K562 (cell line): ENCODE data around the gene TSHR. TPM values are rescaled to one million over a fixed set of nuclear protein-coding genes. Genes with fewer than 3 reads are reported as not detected.

ENCODE experiments used
- ATAC-seq: fragments of 200-7000 bp; cut with Tn5 transposase; 3 replicates; pipeline ENCODE4 v1.9.1; 2020; ENCODE audit warnings: moderate library complexity
- BruUV-seq: library from RNA; stranded (reverse); fragments of 400-500 nt; replicated peaks from 2 replicates; lab custom pipeline; 2021; lab: Mats Ljungman, UMichigan
- CTCF ChIA-PET: fragments of 300-600 bp; formaldehyde crosslinking; extraction: SDS; loops from one replicate; lab custom pipeline; 2021; ENCODE audit warnings: low intra/inter-chr PET ratio; lab: Yijun Ruan, JAX
- POLR2A ChIA-PET: fragments of 300-600, 350-650 bp; sonication (Branson Sonifier 250); formaldehyde crosslinking; extraction: SDS; loops from one replicate; lab custom pipeline; 2021; ENCODE audit warnings: antibody characterized with exemption, inconsistent platforms; lab: Yijun Ruan, JAX
- DNase-seq, 4 experiments: peaks; one replicate each; pipeline versions ENCODE4 v3.0.0 to v3.0.0-alpha.2; 2011 to 2018; ENCODE audit warnings: low spot score in 3 of 4, mixed read lengths in 3 of 4; ENCODE audit errors: extremely low read depth in 1 of 4
- FAIRE-seq: peaks from 2 replicates; lab custom pipeline; 2011; peaks lifted over from hg19 to GRCh38; lab: Jason Lieb, UNC
- H2AFZ ChIP-seq: 2 replicates; pipeline ENCODE4 v1.6.0; 2011; ENCODE audit warnings: low read depth, low read length, control low read depth, inconsistent platforms
- H3K27ac ChIP-seq: fragments of 200-600 bp; 3 replicates; pipeline ENCODE4 v1.8.0; 2011; ENCODE audit warnings: low read depth, mild to moderate bottlenecking, control low read depth, inconsistent platforms, low read length, moderate library complexity, mixed read lengths; ENCODE audit errors: extremely low read depth
- H3K27me3 ChIP-seq, 2 experiments: fragments of 300-600 bp in 1 of 2; 2 replicates in 1 of 2; 3 replicates in 1 of 2; pipeline versions ENCODE4 v1.6.0 to v1.8.0; 2011; ENCODE audit warnings: inconsistent platforms in 2 of 2, low read length in 2 of 2, mild to moderate bottlenecking in 1 of 2, mixed read lengths in 1 of 2, moderate library complexity in 1 of 2; ENCODE audit not compliant: control insufficient read depth in 2 of 2, insufficient read depth in 2 of 2
- H3K36me3 ChIP-seq: fragments of 300-600 bp; 3 replicates; pipeline ENCODE4 v1.8.0; 2011; ENCODE audit warnings: mild to moderate bottlenecking, low read length, inconsistent platforms; ENCODE audit not compliant: control insufficient read depth, insufficient read depth
- H3K4me1 ChIP-seq, 2 experiments: fragments of 200-600 bp in 1 of 2; replicated peaks in 1 of 2; 2 replicates in 1 of 2; 3 replicates in 1 of 2; pipeline versions ENCODE4 v1.5.1 to v1.8.0; 2011; ENCODE audit warnings: inconsistent platforms in 2 of 2, low read length in 2 of 2, mild to moderate bottlenecking in 1 of 2, mixed read lengths in 1 of 2, moderate library complexity in 1 of 2; ENCODE audit not compliant: control insufficient read depth in 2 of 2, insufficient read depth in 2 of 2
- H3K4me2 ChIP-seq: 2 replicates; pipeline ENCODE4 v1.6.1; 2011; ENCODE audit warnings: low read length, control low read depth, inconsistent platforms, mixed read lengths; ENCODE audit not compliant: insufficient read depth
- H3K4me3 ChIP-seq: fragments of 200-600 bp; sonication (generic), shearing (Covaris generic); 2 replicates; pipeline ENCODE4 v1.5.1; 2016; ENCODE audit warnings: control low read depth, inconsistent platforms
- H3K79me2 ChIP-seq: fragments of 200-600 bp; 3 replicates; pipeline ENCODE4 v1.8.0; 2011; ENCODE audit warnings: low read length, inconsistent platforms; ENCODE audit not compliant: control insufficient read depth, insufficient read depth
- H3K9ac ChIP-seq, 2 experiments: 2 replicates each; pipeline versions ENCODE4 v1.6.0 to v1.6.1; 2011; ENCODE audit warnings: low read depth in 2 of 2, low read length in 2 of 2, control low read depth in 1 of 2, inconsistent platforms in 1 of 2, mild to moderate bottlenecking in 1 of 2, mixed read lengths in 1 of 2; ENCODE audit not compliant: insufficient read depth in 1 of 2
- H3K9me1 ChIP-seq: one replicate; pipeline ENCODE4 v1.6.0; 2011; ENCODE audit warnings: inconsistent platforms, mild to moderate bottlenecking, low read length, moderate library complexity; ENCODE audit not compliant: control insufficient read depth, insufficient read depth
- H3K9me3 ChIP-seq: replicated peaks from 2 replicates; pipeline ENCODE4 v1.5.1; 2011; ENCODE audit warnings: low read depth, low read length, inconsistent platforms; ENCODE audit not compliant: control insufficient read depth, insufficient read depth
- H4K20me1 ChIP-seq: replicated peaks from 2 replicates; pipeline ENCODE4 v1.6.1; 2011; ENCODE audit warnings: low read length, inconsistent platforms, mixed read lengths; ENCODE audit not compliant: control insufficient read depth, insufficient read depth
- C11orf30 ChIP-seq: fragments of 450-650 bp; IDR thresholded peaks from 2 replicates; pipeline ENCODE4 v1.6.1; 2016; ENCODE audit warnings: low read depth, mild to moderate bottlenecking
- CREB3 ChIP-seq: fragments of 450-650 bp; conservative IDR thresholded peaks from 2 replicates; pipeline ENCODE4 v1.6.1; 2016; ENCODE audit warnings: missing genetic modification characterization, low read depth, mild to moderate bottlenecking, missing compliant biosample characterization, moderate library complexity
- ELF1 ChIP-seq: fragments of 200-800 bp; sonication (Bioruptor generic); IDR thresholded peaks from 2 replicates; pipeline ENCODE4 v1.6.1; 2016; ENCODE audit warnings: missing genetic modification characterization, missing compliant biosample characterization
- EP400 ChIP-seq: fragments of 450-650 bp; IDR thresholded peaks from 2 replicates; pipeline ENCODE4 v1.6.1; 2017; ENCODE audit warnings: antibody characterized with exemption, mild to moderate bottlenecking, moderate library complexity
- FOXK2 ChIP-seq, 2 experiments: fragments of 450-650 bp; IDR thresholded peaks in 1 of 2; conservative IDR thresholded peaks in 1 of 2; 2 replicates each; pipeline ENCODE4 v1.6.1; 2016; ENCODE audit warnings: low read depth in 2 of 2, mild to moderate bottlenecking in 1 of 2
- HNRNPUL1 ChIP-seq: fragments of 200-400 bp; formaldehyde crosslinking; IDR thresholded peaks from 2 replicates; pipeline ENCODE4 v1.6.1; 2017; ENCODE audit warnings: low read length
- MYBL2 ChIP-seq, 2 experiments: fragments of 450-650 bp in 1 of 2; sonication (generic) in 1 of 2; formaldehyde crosslinking in 1 of 2; IDR thresholded peaks; 2 replicates each; pipeline versions ENCODE4 v1.6.1 to v1.8.1; 2017 to 2022; ENCODE audit warnings: borderline replicate concordance in 1 of 2, inconsistent platforms in 1 of 2, low read depth in 1 of 2, mild to moderate bottlenecking in 1 of 2, missing genetic modification reagents in 1 of 2, moderate library complexity in 1 of 2
- POLR2AphosphoS5 ChIP-seq: IDR thresholded peaks from 2 replicates; pipeline ENCODE4 v1.6.1; 2011; ENCODE audit warnings: mild to moderate bottlenecking, low read depth, low read length, moderate library complexity; ENCODE audit not compliant: control insufficient read depth, insufficient read depth
- THAP7 ChIP-seq: fragments of 250-450 bp; sonication (Bioruptor Pico); IDR thresholded peaks from 2 replicates; pipeline ENCODE4 v1.5.0; 2021
- ZC3H11A ChIP-seq: IDR thresholded peaks from 2 replicates; pipeline ENCODE4 v1.6.1; 2012; ENCODE audit warnings: low read depth, low read length, improper control_type of control experiment
- ZFP91 ChIP-seq: sonication (generic); formaldehyde crosslinking; IDR thresholded peaks from 2 replicates; pipeline ENCODE4 v1.8.0; 2022; ENCODE audit warnings: mild to moderate bottlenecking, missing genetic modification reagents
- ZMIZ1 ChIP-seq, 2 experiments: fragments of 150-350 bp in 1 of 2; IDR thresholded peaks; 2 replicates each; pipeline ENCODE4 v1.6.1; 2012 to 2016; ENCODE audit warnings: low read depth in 2 of 2, low read length in 2 of 2, mild to moderate bottlenecking in 1 of 2, moderate library complexity in 1 of 2
- ZNF431 ChIP-seq: sonication (generic); formaldehyde crosslinking; IDR thresholded peaks from 2 replicates; pipeline ENCODE4 v1.8.0; 2022; ENCODE audit warnings: mild to moderate bottlenecking, missing genetic modification reagents
- ZNF830 ChIP-seq: fragments of 250-450 bp; sonication (Bioruptor Pico); IDR thresholded peaks from 2 replicates; pipeline ENCODE4 v1.5.0; 2021; ENCODE audit warnings: mild to moderate bottlenecking
- WGBS: fragments of 100-300 bp; shearing (Covaris generic); methylation state at CpG from one replicate; pipeline ENCODE4 v1.1.6; 2016; ENCODE audit warnings: low coverage, mixed read lengths; ENCODE audit not compliant: insufficient coverage; ENCODE audit errors: missing lambda C conversion rate; 5-methylcytosine and 5-hydroxymethylcytosine counted together
- in situ Hi-C: fragments of 300-500 bp; cut with MboI; formaldehyde crosslinking; loops from 4 replicates; pipeline ENCODE4 v1.15.0; 2018; ENCODE audit warnings: inconsistent platforms, mixed read lengths
- intact Hi-C: fragments of 100-400 bp; cut with micrococcal nuclease; formaldehyde crosslinking; loops from 2 replicates; pipeline ENCODE4 v1.14.2; 2022
- polyA plus RNA-seq, 8 experiments: library from polyadenylated mRNA; depleted of rRNA in 4 of 8; stranded (reverse) in 5 of 8; unstranded in 3 of 8; fragments of >200 nt; fragmentation: Nextera tagmentation in 2 of 8; fragmentation: Illumina TruSeq in 1 of 8; extraction: Ambion mirVana in 2 of 8; extraction: Trizol in 1 of 8; gene quantifications; 2 replicates each; pipeline versions ENCODE4 v1.2.1 to v1.2.3, GENCODE V29; 2011 to 2014; ENCODE audit warnings: inconsistent platforms in 1 of 8, missing spikeins in 1 of 8
- total RNA-seq, 7 experiments: library from RNA; depleted of rRNA in 6 of 7; stranded (reverse); fragments of >200 nt in 6 of 7; fragmentation: Illumina TruSeq in 2 of 7; extraction: Trizol in 2 of 7; gene quantifications; 2 replicates each; pipeline versions ENCODE4 v1.2.1 to v1.2.3, GENCODE V29; 2011 to 2021; ENCODE audit warnings: low replicate concordance in 1 of 7

Gene TSHR
- total and polyA plus RNA-seq, 9 of the 15 experiments (the other 6 are each of a cell fraction or from before 2014, with no cell fraction given): 0.01 to 0.10 TPM; not detected in 7

GRCh38 chr14:81129242-81129641 is 173.8 kb downstream of the TSHR start:
- H3K27ac ChIP-seq: no peak overlapping the region
- H3K4me1 ChIP-seq: no peaks in the 10 kb centered on the region
- DNase-seq (no peak), ATAC-seq (no peak), FAIRE-seq (no peak)
- no peaks in the 10 kb centered on the region for H3K79me2 ChIP-seq
- no peaks in the 10 kb centered on the region for H3K9me1 ChIP-seq
- ChIA-PET CTCF (no interaction called here), POLR2A (no interaction called here)
- no peak overlapping the region for H3K4me2 ChIP-seq
- no TSS peak for BruUV-seq
- peaks cover 3% of the 10 kb centered on the region; the same call in 1 of the 2 replicates for H3K9me3 ChIP-seq
- H3K36me3 ChIP-seq: no peaks in the 10 kb centered on the region
- no peak overlapping the region for H3K4me3 ChIP-seq
- intact Hi-C loops: no loop called here
- H3K9ac ChIP-seq: no peak overlapping the region
- no peak overlapping the region for H2AFZ ChIP-seq
- 0% methylated on average over 1 of the region's 1 CpG for WGBS
- H3K27me3 ChIP-seq: no peaks in the 10 kb centered on the region
- H4K20me1 ChIP-seq: no peaks in the 10 kb centered on the region
- in situ Hi-C loops: no loop called here
- no peak for TF ChIP-seq HNRNPUL1
- TF ChIP-seq C11orf30: no peak
- no peak for TF ChIP-seq CREB3 (tag)
- no peak for TF ChIP-seq EP400
- TF ChIP-seq ELF1 (tag): no peak
- TF ChIP-seq ZNF431 (CRISPR knock-in tag): no peak
- TF ChIP-seq ZNF830 (CRISPR knock-in tag): no peak
- TF ChIP-seq ZMIZ1 (IDR thresholded peaks at IDR 0.05; ENCODE audit: low read depth in 2 of 2, low read length in 2 of 2): no peak
- no peak for TF ChIP-seq THAP7 (CRISPR knock-in tag)
- no peak for TF ChIP-seq FOXK2 (conservative IDR thresholded peaks at IDR 0.05 in 1 of 2, IDR thresholded peaks at IDR 0.05 in 1 of 2; ENCODE audit: low read depth in 2 of 2)
- no peak for TF ChIP-seq ZFP91 (CRISPR knock-in tag)
- TF ChIP-seq MYBL2 (IDR thresholded peaks at IDR 0.05; ENCODE audit: low read depth): no peak
- no peak for TF ChIP-seq MYBL2 (CRISPR knock-in tag; IDR thresholded peaks at IDR 0.05; ENCODE audit: borderline replicate concordance)
- no peak for TF ChIP-seq POLR2AphosphoS5
- TF ChIP-seq ZC3H11A: no peak
